Kidney glomerular epithelial cell (primary cell): Measurements from ENCODE around the gene AP1S3.
A peak's percentile ranks its signal among the peaks of the same experiment; 100 is the strongest.

Experiments
- DNase-seq: peaks from one replicate; lab custom pipeline; 2025; lab: John Stamatoyannopoulos, UW

Gene AP1S3

DNA sequence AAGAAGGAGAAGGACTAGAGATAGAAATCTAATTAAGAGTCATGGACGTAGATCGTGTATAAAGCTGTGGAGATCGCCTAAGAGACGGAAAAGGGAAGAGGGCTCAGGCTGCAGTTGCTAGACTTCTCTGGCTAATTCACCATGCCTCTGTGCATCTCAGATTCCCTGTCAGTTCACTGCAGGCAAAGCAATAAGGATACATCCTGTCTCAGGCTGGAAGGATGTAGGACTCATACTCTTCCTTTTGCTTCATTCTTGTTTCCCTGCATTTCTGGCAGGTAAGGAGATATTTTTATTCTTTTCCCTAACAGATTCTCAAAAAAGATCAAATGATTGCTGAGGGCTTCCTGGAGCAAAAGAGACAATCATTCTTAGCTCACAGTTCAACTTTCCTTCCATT, 112.5 kb downstream of the AP1S3 start:
- DNase-seq, result peak; percentile 25

DNA sequence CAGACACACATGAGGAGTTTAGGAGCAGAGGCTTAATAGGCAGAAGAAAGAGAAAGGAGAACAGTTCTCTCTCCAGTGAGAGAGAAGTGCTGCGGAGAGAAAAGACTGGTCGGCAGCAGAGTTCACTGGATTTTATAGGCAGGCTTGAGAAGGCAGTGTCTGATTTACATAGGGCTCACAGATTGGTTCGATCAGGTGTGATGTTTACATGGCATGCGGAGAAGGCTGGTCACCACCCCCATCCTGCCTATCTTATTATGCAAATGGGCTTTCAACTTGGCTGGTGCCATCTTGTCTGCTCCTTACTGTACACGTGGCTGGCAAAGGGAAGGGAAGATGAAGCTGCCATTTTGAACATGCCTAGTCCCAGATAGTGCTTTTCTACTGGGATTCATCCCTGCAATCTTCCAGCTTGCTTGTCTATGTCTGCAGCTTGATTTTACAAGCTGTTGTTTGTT, 113.4 kb downstream of the AP1S3 start:
- no peak for DNase-seq

DNA sequence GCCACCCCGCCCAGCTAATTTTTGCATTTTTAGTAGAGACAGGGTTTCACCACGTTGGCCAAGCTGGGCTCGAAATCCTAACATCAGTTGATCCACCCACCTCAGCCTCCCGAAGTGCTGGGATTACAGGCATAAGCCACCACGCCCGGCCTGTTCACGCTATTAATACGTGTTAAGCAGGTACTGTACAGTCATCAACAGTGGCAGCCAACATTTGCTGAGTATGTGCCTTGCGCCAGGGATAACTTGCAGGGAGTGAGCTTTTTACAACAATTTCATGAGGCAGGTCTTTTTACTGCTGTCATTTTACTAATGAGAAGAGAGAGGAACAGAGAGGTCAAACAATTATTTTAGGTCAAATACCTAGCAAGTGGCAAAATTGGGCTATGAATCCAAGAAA, 115.2 kb downstream of the AP1S3 start:
- DNase-seq, result no peak

DNA sequence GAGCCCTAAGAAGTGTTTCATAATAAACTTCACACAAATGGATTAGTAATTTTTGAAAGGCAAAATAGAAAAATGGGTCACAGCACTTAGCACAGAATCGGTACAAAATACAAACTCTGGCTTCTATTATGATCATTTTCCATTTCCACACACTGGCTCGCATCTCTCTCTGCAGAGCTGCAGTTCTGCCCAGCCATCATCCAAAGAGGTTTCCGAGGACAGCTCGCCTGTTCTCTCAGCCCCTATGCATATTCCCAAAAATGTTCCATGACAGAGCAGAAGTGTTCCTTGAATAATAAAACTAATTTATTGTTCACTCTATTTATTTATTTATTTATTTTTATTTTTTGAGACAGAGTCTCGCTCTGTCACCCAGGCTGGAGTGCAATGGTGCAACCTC, 115.6 kb downstream of the AP1S3 start:
- DNase-seq, result no peak

DNA sequence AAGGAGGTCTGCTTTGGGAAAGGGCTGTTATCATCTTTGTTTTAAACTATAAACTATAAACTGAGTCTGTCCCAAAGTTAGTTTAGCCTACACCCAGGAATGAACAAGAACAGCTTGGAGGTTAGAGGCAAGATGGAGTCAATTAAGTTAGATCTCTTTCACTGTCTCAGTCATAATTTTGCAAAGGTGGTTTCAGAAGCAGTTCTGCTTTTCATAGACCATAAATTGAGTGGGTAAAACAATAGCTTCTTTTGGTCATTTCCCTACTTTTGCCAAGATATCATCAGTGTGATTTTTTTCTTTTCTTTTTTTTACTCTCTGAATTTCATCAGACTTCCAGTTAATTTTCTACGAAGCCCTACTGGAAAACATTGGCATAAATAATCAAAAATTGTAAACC, 117.0 kb downstream of the AP1S3 start:
- no peak for DNase-seq

DNA sequence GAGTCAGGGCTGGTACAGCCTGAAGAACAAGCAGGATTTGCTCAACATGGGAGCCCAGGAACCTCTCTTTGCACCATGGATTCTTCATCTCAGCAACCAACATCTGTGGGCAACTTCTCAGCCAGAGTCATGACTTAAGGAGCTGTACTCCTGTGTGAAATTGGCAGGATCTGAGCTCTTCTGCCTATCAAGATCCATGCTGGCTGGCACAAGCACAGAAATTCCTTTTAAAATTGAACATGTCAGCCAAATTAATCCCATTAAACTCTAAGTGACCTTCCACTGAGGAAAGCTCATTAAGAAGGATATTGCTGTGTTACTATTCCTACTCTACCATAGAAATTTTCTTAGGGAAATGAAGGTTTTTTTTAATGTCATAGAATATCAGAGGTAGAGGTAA, 124.7 kb downstream of the AP1S3 start:
- no peak for DNase-seq

DNA sequence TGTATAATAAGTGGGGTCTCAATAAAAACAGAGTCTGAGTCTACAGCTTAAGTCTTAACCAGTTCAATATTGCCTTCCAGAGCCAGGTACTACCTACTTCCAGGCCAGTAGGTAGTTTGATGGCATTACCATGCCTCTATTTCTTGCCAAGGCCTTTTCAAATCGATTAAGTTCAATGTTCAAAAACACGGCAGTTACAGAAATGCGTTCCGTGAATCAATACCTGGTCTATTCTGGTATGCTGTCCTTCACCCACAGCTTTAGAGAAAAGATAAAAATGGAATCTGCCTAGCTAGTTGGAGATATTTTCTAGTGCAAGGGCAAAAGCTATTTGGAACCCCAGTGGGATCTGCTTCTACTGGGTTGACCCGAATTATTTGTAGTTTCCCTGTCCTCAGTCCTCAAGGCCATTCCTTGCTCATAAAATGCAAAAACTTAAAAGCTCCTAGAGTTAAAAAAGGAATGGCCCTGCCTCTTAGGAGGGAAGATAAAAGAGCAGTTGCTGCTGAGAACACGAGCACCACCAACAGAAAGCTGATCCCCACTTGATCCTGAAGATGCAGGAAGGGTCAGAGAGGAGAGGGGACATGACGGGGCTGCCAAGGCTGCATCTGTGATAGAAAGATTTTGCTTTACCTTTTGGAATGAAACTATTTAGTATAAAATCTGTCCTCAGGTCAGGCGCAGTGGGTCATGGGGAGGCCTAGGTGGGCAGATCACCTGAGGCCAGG, 125.6 kb downstream of the AP1S3 start:
- no peak for DNase-seq
